Inferior parietal cortex (tissue), 1 donor: ENCODE data around the gene ZNF423.
"Not testable (repeated sequence)": the region's sequence is repeated elsewhere in the genome, so short reads cannot be mapped to it uniquely, and the experiment has no call there.

Source experiments
- DNase-seq: peaks from one replicate; pipeline ENCODE4 v3.0.0-alpha.2; 2016; ENCODE audit errors: extremely low spot score

ZNF423 gene

GRCh38 chr16:49697631-49698452, 158.1 kb downstream of the ZNF423 start:
- no peak for DNase-seq

- DNase-seq: no peak
These were observed 159.4 kb downstream of the ZNF423 start for GRCh38 chr16:49696414-49697101.

- DNase-seq: no peak
These were observed 160.0 kb downstream of the ZNF423 start for GRCh38 chr16:49695782-49696413.

GRCh38 chr16:49693445-49693844, 162.5 kb downstream of the ZNF423 start:
- no peak for DNase-seq

- no peak for DNase-seq
These were observed 165.1 kb downstream of the ZNF423 start for GRCh38 chr16:49690778-49691177.

GRCh38 chr16:49688036-49688697, 167.7 kb downstream of the ZNF423 start:
- DNase-seq: no peak

GRCh38 chr16:49687476-49688002, 168.4 kb downstream of the ZNF423 start:
- no peak for DNase-seq

GRCh38 chr16:49684696-49685095, 171.2 kb downstream of the ZNF423 start:
- DNase-seq: no peak

GRCh38 chr16:49682577-49683165, 173.2 kb downstream of the ZNF423 start:
- no peak for DNase-seq

GRCh38 chr16:49681217-49681883, 174.6 kb downstream of the ZNF423 start:
- DNase-seq: no peak

- no peak for DNase-seq
These were observed 176.8 kb downstream of the ZNF423 start for GRCh38 chr16:49679095-49679494.

GRCh38 chr16:49677661-49678060, 178.3 kb downstream of the ZNF423 start:
- not testable (repeated sequence) for DNase-seq

GRCh38 chr16:49675413-49675812, 180.5 kb downstream of the ZNF423 start:
- DNase-seq: no peak

GRCh38 chr16:49674990-49675389, 180.9 kb downstream of the ZNF423 start:
- no peak for DNase-seq

GRCh38 chr16:49674351-49674851, 181.5 kb downstream of the ZNF423 start:
- no peak for DNase-seq

GRCh38 chr16:49673442-49673841, 182.5 kb downstream of the ZNF423 start:
- no peak for DNase-seq

GRCh38 chr16:49672753-49673152, 183.2 kb downstream of the ZNF423 start:
- no peak for DNase-seq

GRCh38 chr16:49671333-49671732, 184.6 kb downstream of the ZNF423 start:
- DNase-seq: no peak

- no peak for DNase-seq
These were observed 185.3 kb downstream of the ZNF423 start for GRCh38 chr16:49670627-49671026.

- DNase-seq: no peak
These were observed 190.3 kb downstream of the ZNF423 start for GRCh38 chr16:49665482-49666230.
